OCI-LY7 (cell line): Measurements from ENCODE around the gene SUMF2. TPM values are rescaled to one million over a fixed set of nuclear protein-coding genes. Genes with fewer than 3 reads are reported as not detected.

Source experiments
- BruUV-seq: library from RNA; stranded (reverse); fragments of 400-500 nt; replicated peaks from 2 replicates; lab custom pipeline; 2021; lab: Mats Ljungman, UMichigan
- CTCF ChIA-PET: fragments of 300-600 bp; sonication (Branson Sonifier 250); formaldehyde crosslinking; loops from one replicate; lab custom pipeline; 2022; ENCODE audit warnings: antibody characterized with exemption; ENCODE audit not compliant: unreplicated experiment; lab: Charles Lee
- POLR2A ChIA-PET: fragments of 300-600 bp; sonication (Branson Sonifier 250); formaldehyde crosslinking; loops from one replicate; lab custom pipeline; 2022; ENCODE audit warnings: antibody characterized with exemption; lab: Charles Lee
- DNase-seq: peaks from one replicate; pipeline ENCODE4 v3.0.0-alpha.2; 2015; ENCODE audit warnings: low spot score
- H2AFZ ChIP-seq: fragments of 200-600 bp; sonication (generic), shearing (Covaris generic); 2 replicates; pipeline ENCODE4 v1.6.1; 2014; ENCODE audit warnings: mild to moderate bottlenecking, antibody characterized with exemption, low read length, moderate library complexity
- H3K27ac ChIP-seq: fragments of 200-600 bp; sonication (generic); 2 replicates; pipeline ENCODE4 v1.5.1; 2014; ENCODE audit warnings: mixed run types, low read depth, mild to moderate bottlenecking, moderate library complexity, low read length, inconsistent platforms; ENCODE audit not compliant: poor library complexity, severe bottlenecking
- H3K36me3 ChIP-seq: fragments of 200-600 bp; sonication (generic); 2 replicates; pipeline ENCODE4 v1.6.1; 2014; ENCODE audit warnings: mild to moderate bottlenecking, antibody characterized with exemption, low read length, moderate library complexity, mixed read lengths; ENCODE audit not compliant: insufficient read depth
- H3K4me1 ChIP-seq: fragments of 200-600 bp; sonication (generic); 2 replicates; pipeline ENCODE4 v1.5.1; 2014; ENCODE audit warnings: mild to moderate bottlenecking, low read length; ENCODE audit not compliant: insufficient read depth, poor library complexity, severe bottlenecking
- H3K4me2 ChIP-seq: fragments of 200-600 bp; sonication (generic); 2 replicates; pipeline ENCODE4 v1.6.1; 2014; ENCODE audit warnings: mild to moderate bottlenecking, low read length
- H3K4me3 ChIP-seq: fragments of 200-600 bp; sonication (generic); 2 replicates; pipeline ENCODE4 v1.5.1; 2014; ENCODE audit warnings: mild to moderate bottlenecking, low read depth, low read length; ENCODE audit not compliant: poor library complexity, severe bottlenecking
- H3K79me2 ChIP-seq: fragments of 200-600 bp; sonication (generic); 2 replicates; pipeline ENCODE4 v1.6.1; 2016; ENCODE audit warnings: low read depth, mild to moderate bottlenecking, low read length, moderate library complexity, mixed read lengths; ENCODE audit not compliant: insufficient read depth
- H3K9me2 ChIP-seq: fragments of 200-600 bp; sonication (generic); 2 replicates; pipeline ENCODE4 v1.6.1; 2016; ENCODE audit warnings: mild to moderate bottlenecking, low read length, mixed read lengths; ENCODE audit not compliant: insufficient read depth
- H3K9me3 ChIP-seq: fragments of 200-600 bp; sonication (generic); 2 replicates; pipeline ENCODE4 v1.6.1; 2014; ENCODE audit warnings: mild to moderate bottlenecking, mixed run types, low read length, mixed read lengths
- H4K20me1 ChIP-seq: fragments of 200-600 bp; sonication (generic); 2 replicates; pipeline ENCODE4 v1.6.1; 2014; ENCODE audit warnings: mild to moderate bottlenecking, antibody characterized with exemption, low read length, moderate library complexity, mixed read lengths; ENCODE audit not compliant: insufficient read depth
- CTCF ChIP-seq: fragments of 200-600 bp; sonication (generic); conservative IDR thresholded peaks from 2 replicates; pipeline ENCODE4 v1.5.1; 2014; ENCODE audit warnings: mild to moderate bottlenecking, antibody characterized with exemption, low read length, moderate library complexity, mixed read lengths
- EZH2phosphoT487 ChIP-seq: fragments of 200-600 bp; sonication (generic); IDR thresholded peaks from 2 replicates; pipeline ENCODE4 v1.6.1; 2018; ENCODE audit warnings: low read depth, borderline replicate concordance, mild to moderate bottlenecking, mixed run types, antibody characterized with exemption, low read length, moderate library complexity, mixed read lengths
- intact Hi-C: fragments of 100-400 bp; cut with micrococcal nuclease; formaldehyde crosslinking; loops from one replicate; pipeline ENCODE4 v1.10.0; 2022; ENCODE audit not compliant: unreplicated experiment
- total RNA-seq, 2 experiments: library from RNA; depleted of rRNA in 1 of 2; stranded (reverse); fragments of >200 nt in 1 of 2; shearing (Covaris generic) in 1 of 2; gene quantifications; 2 replicates each; pipeline ENCODE4 v1.2.3, GENCODE V29; 2014 to 2022

The SUMF2 gene
- total RNA-seq, 2 experiments from 2014 or later = 60.8 to 107 TPM

- no peaks in the 10 kb centered on the region for H3K9me2 ChIP-seq
- POLR2A ChIA-PET = interaction anchor here (0.6 kb wide), 1 partner anchor 57 kb away, joined by 4 read pairs; no protein-coding TSS in a partner anchor
- no peaks in the 10 kb centered on the region for H3K4me1 ChIP-seq
- H3K36me3 ChIP-seq = peaks cover 20% of the 10 kb centered on the region
- CTCF ChIA-PET = no interaction called here
- H3K9me3 ChIP-seq = no peaks in the 10 kb centered on the region
- H3K4me3 ChIP-seq = no peak overlapping the region
- BruUV-seq = no TSS peak
- intact Hi-C loops = no loop called here
- DNase-seq = no peak
- no peaks in the 10 kb centered on the region for H3K79me2 ChIP-seq
- H3K4me2 ChIP-seq = no peak overlapping the region
- H2AFZ ChIP-seq = no peak overlapping the region
- no peaks in the 10 kb centered on the region for H4K20me1 ChIP-seq
- H3K27ac ChIP-seq = no peak overlapping the region
- no peak for TF ChIP-seq CTCF
- TF ChIP-seq EZH2phosphoT487 = no peak
These were observed 17.7 kb downstream of the SUMF2 start for GRCh38 chr7:56081626-56082340.

- Histone ChIP-seq H3K27ac (no peak overlapping the region), H3K79me2 (no peaks in the 10 kb centered on the region), H3K9me3 (no peaks in the 10 kb centered on the region), H2AFZ (no peak overlapping the region), H3K4me1 (no peaks in the 10 kb centered on the region), H4K20me1 (no peaks in the 10 kb centered on the region), H3K4me3 (no peak overlapping the region), H3K4me2 (no peak overlapping the region), H3K36me3 (peaks cover 17% of the 10 kb centered on the region), H3K9me2 (no peaks in the 10 kb centered on the region)
- no peak for TF ChIP-seq CTCF
- TF ChIP-seq EZH2phosphoT487 = no peak
- intact Hi-C loops = no loop called here
- POLR2A ChIA-PET = interaction anchor here (0.7 to 1.4 kb wide), 2 partner anchors 21 to 40 kb away, joined by 3 to 4 read pairs; no protein-coding TSS in a partner anchor
- CTCF ChIA-PET = no interaction called here
- DNase-seq = no peak
- BruUV-seq = no TSS peak
These were observed 19.2 kb downstream of the SUMF2 start for GRCh38 chr7:56083150-56083785.

- H3K36me3 ChIP-seq = no peaks in the 10 kb centered on the region
- H2AFZ ChIP-seq = no peak overlapping the region
- H3K79me2 ChIP-seq = no peaks in the 10 kb centered on the region
- H3K27ac ChIP-seq = no peak overlapping the region
- H3K4me1 ChIP-seq = no peaks in the 10 kb centered on the region
- no peaks in the 10 kb centered on the region for H3K9me2 ChIP-seq
- CTCF ChIA-PET = no interaction called here
- no peak for TF ChIP-seq CTCF
- no peak for TF ChIP-seq EZH2phosphoT487
- H4K20me1 ChIP-seq = no peaks in the 10 kb centered on the region
- intact Hi-C loops = no loop called here
- H3K4me2 ChIP-seq = no peak overlapping the region
- no peak overlapping the region for H3K4me3 ChIP-seq
- no peak for DNase-seq
- no TSS peak for BruUV-seq
- POLR2A ChIA-PET = interaction anchor here (0.7 kb wide), 1 partner anchor 41 kb away, joined by 3 read pairs; no protein-coding TSS in a partner anchor
- H3K9me3 ChIP-seq = no peaks in the 10 kb centered on the region
These were observed 22.7 kb downstream of the SUMF2 start for GRCh38 chr7:56086761-56087160.
